HG03460 (cell line): ENCODE results near the gene SNAP91.
"Not testable (repeated sequence)": the region's sequence is repeated elsewhere in the genome, so short reads cannot be mapped to it uniquely, and the experiment has no call there.

Source experiments
- ATAC-seq: cut with Tn5 transposase; IDR thresholded peaks from one replicate; pipeline ENCODE4 v1.9.1; 2021; ENCODE audit not compliant: unreplicated experiment

The SNAP91 gene, protein sequence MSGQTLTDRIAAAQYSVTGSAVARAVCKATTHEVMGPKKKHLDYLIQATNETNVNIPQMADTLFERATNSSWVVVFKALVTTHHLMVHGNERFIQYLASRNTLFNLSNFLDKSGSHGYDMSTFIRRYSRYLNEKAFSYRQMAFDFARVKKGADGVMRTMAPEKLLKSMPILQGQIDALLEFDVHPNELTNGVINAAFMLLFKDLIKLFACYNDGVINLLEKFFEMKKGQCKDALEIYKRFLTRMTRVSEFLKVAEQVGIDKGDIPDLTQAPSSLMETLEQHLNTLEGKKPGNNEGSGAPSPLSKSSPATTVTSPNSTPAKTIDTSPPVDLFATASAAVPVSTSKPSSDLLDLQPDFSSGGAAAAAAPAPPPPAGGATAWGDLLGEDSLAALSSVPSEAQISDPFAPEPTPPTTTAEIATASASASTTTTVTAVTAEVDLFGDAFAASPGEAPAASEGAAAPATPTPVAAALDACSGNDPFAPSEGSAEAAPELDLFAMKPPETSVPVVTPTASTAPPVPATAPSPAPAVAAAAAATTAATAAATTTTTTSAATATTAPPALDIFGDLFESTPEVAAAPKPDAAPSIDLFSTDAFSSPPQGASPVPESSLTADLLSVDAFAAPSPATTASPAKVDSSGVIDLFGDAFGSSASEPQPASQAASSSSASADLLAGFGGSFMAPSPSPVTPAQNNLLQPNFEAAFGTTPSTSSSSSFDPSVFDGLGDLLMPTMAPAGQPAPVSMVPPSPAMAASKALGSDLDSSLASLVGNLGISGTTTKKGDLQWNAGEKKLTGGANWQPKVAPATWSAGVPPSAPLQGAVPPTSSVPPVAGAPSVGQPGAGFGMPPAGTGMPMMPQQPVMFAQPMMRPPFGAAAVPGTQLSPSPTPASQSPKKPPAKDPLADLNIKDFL

GRCh38 chr6:83708970-83709747 lies at the start of gene SNAP91:
Gene SNAP91 (minus strand): TSS chr6:83709101. CDS start chr6:83707927, 1,174 bp downstream.
- no peak for ATAC-seq

GRCh38 chr6:83758533-83758932 lies 49.6 kb upstream of the SNAP91 start:
- ATAC-seq, result no peak

- no peak for ATAC-seq
Observed at GRCh38 chr6:83757021-83757420, 48.1 kb upstream of the SNAP91 start.

DNA sequence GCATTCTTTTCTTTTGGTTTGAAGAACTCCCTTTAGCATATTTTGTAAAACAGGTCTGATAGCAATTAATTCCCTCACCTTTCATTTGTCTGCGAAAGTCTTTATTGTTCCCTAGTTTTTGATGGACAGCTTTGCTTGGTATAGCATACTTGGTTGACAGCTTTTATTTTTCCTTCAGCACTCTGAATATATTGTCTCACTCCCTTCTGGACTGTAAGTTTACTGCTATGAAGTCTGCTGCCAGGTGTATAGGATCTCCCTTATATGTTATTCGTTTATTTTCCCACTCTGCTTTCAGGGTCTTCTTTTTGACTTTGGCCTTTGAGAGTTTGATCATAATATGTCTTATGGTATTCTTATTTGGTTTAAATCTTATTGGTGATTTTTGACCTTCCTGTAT lies 47.7 kb upstream of the SNAP91 start:
- ATAC-seq, result no peak

GRCh38 chr6:83752375-83752774 lies 43.5 kb upstream of the SNAP91 start:
- ATAC-seq, result not testable (repeated sequence)

DNA sequence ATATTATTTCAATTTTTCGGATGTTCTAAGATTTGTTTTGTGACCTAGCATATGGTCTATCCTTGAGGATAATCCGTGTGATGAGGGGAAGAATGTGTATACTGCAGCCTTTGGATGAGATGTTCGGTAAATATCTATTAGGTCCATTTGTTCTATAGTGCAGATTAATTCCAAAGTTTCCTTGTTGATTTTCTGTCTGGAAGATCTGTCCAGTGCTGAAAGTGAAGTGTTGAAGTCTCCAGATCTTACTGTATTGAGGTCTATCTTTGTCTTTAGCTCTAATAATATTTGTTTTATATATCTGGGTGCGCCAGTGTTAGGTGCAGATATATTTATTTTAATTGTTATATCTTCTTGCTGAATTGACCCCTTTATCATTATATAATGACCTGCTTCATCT lies 32.2 kb upstream of the SNAP91 start:
- no peak for ATAC-seq

- ATAC-seq, result no peak
Observed at GRCh38 chr6:83735461-83735860, 26.6 kb upstream of the SNAP91 start.

DNA sequence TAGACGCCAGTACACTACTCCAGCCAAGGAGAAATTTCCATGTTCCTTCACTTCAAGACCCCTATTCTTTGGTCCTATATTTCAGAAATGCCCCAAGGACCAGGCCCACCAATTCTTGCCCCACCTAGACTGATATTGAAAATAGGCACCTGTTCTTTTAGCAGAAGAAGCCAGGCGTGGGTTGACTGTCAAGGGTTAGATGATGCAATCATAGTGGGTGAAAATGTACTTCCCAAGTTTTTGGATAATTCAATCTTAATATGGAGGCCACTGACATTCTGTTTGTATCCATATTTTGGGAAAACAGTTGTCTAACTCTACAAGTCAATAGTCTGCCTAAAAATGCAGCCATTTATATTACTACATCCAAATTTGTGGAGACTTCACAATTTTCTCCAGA lies 21.0 kb upstream of the SNAP91 start:
- no peak for ATAC-seq

DNA sequence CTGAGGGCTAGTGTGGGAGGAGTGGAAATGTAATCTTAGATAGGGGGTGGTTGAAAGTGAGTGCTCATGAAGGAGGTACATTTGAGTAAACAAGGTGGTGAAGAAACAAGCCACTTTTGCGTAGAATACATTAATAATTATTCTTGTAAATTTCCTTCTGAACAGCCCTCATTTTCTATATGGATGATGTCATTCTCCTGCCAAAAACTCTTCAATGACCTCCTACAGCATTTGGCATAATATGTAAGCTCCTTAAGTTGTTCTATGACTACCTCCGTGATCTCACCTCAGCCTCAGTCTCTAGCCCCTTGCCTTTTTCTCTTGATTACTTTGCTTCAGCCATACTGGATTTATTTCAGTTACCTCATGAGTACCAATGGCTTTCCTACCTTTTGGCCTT lies 14.0 kb upstream of the SNAP91 start:
- no peak for ATAC-seq

- no peak for ATAC-seq
Observed at GRCh38 chr6:83717809-83718208, 8.9 kb upstream of the SNAP91 start.

GRCh38 chr6:83711958-83712357 lies 3.1 kb upstream of the SNAP91 start:
- ATAC-seq, result no peak

DNA sequence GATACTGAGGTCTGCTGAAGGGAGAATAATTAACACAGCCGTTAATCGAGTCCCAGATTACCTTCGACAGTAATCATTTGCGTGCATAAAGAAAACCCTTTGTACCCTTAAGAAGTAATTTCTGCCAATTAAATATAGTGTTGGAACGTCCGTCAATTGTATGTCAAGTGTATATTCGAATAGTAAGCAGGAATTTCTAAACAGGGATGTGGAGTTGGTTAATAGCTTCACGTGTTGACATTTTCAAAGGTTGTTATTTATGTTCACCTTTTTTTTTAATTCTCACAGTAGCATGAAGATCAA lies 798 bp upstream of the SNAP91 start:
- ATAC-seq, result no peak

- ATAC-seq, result no peak
Observed at GRCh38 chr6:83708546-83708969, 343 bp downstream of the SNAP91 start.

- no peak for ATAC-seq
Observed at GRCh38 chr6:83707829-83708545, 914 bp downstream of the SNAP91 start.

DNA sequence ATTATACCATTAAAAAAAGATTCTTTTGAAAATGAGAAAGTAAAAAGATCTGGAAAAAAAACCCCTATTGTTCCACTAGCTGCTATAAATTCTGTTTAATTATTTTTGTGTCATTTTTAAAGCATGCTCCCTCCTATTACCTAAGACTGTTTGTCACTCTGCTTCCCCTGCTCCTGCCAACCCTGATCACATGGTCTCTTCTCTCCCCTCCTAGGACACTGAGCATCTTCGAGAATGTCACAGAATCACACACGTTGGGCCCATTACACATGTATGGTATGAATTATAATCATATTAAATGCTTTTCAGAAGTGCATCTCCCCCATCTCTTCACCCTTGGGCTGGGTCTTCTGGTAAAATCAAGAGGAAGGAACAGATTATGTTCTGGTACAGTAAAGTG lies 6.2 kb downstream of the SNAP91 start:
- no peak for ATAC-seq

GRCh38 chr6:83702077-83702476 lies 6.8 kb downstream of the SNAP91 start:
- no peak for ATAC-seq

DNA sequence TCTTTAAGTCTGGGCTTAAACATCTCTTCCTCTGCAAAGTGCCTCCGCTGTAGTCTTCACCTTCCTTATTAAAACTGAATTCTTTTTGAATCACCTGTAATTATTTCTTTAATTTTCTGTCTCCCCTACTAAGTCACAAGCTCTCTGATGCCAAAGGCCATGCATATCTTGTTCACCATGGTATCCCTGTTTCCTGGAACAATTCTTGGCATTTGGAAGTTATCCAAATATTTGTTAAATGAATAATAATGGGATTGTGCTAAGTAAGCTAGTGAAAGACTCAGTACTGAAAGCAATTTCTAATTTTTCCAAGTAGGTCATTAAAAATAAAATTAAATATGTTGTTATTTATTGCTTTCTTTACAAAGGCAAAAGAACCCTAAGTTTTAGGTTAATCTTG lies 12.2 kb downstream of the SNAP91 start:
- no peak for ATAC-seq

DNA sequence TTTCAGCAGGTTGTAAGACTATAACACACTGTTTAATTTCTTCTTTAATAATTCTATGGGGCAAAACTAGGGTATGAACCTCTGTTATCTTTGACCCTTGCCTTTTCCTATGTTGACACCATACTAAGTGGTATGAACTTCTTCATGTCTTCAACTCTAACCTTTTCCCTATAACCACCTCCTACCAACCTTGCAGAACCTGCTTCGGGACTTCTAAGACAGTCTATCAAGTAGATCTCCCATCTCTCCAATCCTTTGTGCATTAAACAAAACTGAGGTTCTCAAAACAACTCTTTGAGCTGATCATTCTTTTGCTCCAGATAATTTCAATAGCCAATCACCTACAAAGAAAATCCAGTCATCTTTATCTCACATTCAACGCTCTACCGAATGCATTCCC lies 23.4 kb downstream of the SNAP91 start:
- no peak for ATAC-seq

DNA sequence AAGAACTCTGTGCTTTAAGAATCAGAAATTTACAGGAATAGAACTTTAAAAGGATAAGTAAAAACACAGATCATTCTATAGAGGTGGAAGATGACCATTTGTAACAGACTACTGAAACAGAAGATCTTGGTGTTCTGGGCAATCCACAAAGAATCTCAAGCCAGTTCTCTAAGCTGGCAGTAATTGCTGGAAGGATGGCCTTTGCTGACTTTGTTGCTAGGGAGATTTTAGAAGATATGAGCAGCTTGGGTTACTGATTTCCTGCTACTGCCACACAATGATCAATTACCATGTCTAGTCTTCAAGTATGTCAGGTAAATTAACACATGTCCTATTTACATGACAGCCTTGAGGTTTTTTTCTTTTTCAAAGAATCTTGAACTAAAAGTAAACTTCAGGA lies 31.1 kb downstream of the SNAP91 start:
- ATAC-seq, result no peak

GRCh38 chr6:83637953-83638352 lies 70.9 kb downstream of the SNAP91 start:
- ATAC-seq, result no peak

DNA sequence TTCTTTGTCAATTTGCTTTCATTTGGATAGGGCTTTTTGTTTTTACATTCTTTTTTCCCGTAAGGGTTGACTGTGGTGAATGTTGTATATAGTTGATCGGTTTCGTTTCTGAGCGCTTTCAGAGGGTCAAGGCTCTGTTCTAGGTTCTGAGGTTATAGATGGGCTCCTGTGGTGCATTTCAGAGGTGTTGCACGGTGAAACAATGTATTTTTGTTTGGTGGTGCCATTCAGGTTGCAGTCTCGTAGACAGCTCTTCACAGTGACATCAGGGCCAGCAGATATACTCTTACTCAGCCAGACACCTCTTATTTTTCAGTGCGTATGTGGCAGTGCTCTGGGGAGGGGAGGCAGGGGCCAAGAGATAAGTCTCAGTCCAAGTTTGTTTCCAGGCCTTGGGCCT lies 72.1 kb downstream of the SNAP91 start:
- no peak for ATAC-seq
